GM18873 (cell line): Measurements from ENCODE around the gene PADI3.

ENCODE experiments used
- ATAC-seq: cut with Tn5 transposase; IDR thresholded peaks from one replicate; pipeline ENCODE4 v1.9.1; 2021; ENCODE audit warnings: mild to moderate bottlenecking, moderate library complexity, moderate number of reproducible peaks; ENCODE audit not compliant: unreplicated experiment, low FRiP score

PADI3 gene

DNA sequence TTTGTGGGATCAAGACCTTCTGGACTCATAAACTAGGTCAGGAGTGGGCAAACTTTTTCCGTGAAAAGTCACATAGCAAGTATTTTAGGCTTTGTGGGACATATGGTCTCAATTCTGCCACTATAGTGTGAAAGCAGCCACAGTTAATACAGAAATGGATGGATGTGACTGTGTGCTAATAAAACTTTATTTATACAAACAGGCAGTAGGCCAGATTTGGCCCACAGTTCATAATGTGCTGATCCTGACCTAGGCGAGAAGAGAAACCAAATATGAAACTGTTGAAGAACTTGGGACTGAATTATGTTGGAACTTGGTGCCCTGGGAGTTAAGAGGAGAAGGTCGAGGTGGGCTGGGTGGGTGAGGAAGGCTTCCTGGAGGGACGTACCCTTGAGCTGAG is 17.1 kb downstream of the PADI3 start:
- ATAC-seq: no peak

DNA sequence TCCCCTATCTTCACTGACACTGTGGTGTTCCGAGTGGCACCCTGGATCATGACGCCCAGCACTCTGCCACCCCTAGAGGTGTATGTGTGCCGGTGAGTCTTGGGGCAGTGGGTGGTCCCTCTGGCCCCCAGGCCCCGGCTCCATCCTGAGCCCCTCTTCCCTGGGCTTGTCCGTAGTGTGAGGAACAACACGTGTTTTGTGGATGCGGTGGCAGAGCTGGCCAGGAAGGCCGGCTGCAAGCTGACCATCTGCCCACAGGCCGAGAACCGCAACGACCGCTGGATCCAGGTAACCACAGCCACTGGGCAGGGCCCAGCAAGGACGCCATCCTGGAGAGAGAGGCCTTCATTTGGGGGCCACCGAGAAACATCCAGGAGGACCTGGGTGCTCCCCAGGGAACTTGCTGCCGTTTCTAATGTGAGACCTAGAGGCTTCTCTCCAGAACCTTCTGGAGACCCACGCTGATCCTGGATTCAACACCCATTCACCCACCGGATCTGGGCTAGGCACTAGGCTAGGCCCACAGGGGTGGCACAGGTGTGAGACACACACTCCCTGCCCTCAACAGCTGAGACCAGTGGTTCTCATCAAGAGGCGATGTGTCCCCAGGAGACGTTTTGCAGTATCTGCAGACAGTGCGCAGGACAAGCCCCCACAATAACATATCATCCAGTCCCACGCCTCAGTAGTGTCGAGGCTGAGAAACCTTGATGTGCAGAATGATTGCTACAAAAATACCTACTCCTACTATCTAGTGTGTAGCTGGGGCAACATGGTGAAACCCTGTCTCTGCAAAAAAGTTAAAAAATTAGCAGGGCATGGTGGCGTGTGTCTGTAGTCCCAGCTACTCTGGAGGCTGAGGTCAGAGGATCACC is 22.2 kb downstream of the PADI3 start:
- no peak for ATAC-seq

DNA sequence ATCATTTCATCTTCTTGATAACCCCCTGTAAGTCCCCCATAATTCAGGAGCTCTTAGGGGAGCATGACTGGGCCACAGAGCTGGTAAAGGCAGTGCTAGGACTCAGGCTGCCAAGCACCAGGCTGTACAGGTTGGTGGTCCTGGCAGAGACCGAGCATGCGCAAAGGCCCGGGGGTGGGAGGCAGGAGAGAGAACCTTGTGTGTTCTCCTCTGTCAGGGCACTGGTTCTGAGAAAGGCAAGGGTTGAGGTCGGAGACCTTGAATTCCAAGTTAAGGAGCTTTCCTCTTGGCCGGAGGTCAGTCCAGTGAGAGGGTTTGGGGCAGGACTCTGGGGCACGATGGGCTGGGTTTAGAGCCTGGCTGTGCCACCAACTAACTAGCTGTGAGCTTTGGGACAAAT is 23.2 kb downstream of the PADI3 start:
- no peak for ATAC-seq

DNA sequence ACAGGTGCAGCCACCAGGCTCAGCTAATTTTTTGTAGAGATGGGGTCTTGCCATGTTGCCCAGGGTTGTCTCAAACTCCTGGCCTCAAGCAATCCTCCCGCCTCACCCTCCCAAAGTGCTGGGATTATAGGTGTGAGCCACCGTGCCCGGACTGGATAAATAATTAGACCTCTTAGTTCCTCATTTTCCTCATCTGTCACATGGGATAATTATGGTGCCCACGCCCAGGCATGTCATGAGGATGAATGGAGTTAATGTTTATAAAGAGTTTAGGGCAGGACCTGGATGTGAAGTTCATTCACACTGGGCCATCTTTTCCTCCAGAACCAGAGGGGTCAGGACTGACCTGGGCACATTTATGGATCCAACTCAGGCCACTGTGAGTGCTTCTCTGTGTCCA is 23.7 kb downstream of the PADI3 start:
- ATAC-seq: no peak

DNA sequence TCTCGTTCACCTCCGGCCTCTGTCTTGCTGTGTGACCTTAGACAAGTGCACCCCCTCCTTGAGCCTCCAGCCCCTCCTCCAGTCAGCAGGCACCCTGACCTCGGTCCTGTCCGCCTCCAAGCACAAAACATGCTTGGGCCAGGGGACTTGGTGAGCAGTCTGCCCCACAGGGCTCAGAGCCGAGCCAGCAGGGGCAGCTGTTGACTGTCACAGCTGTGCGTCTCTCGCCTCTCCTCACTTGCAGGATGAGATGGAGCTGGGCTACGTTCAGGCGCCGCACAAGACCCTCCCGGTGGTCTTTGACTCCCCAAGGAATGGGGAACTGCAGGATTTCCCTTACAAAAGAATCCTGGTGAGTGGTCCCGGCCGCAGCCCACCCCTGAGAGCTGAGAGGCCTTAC is 24.2 kb downstream of the PADI3 start:
- ATAC-seq: no peak

DNA sequence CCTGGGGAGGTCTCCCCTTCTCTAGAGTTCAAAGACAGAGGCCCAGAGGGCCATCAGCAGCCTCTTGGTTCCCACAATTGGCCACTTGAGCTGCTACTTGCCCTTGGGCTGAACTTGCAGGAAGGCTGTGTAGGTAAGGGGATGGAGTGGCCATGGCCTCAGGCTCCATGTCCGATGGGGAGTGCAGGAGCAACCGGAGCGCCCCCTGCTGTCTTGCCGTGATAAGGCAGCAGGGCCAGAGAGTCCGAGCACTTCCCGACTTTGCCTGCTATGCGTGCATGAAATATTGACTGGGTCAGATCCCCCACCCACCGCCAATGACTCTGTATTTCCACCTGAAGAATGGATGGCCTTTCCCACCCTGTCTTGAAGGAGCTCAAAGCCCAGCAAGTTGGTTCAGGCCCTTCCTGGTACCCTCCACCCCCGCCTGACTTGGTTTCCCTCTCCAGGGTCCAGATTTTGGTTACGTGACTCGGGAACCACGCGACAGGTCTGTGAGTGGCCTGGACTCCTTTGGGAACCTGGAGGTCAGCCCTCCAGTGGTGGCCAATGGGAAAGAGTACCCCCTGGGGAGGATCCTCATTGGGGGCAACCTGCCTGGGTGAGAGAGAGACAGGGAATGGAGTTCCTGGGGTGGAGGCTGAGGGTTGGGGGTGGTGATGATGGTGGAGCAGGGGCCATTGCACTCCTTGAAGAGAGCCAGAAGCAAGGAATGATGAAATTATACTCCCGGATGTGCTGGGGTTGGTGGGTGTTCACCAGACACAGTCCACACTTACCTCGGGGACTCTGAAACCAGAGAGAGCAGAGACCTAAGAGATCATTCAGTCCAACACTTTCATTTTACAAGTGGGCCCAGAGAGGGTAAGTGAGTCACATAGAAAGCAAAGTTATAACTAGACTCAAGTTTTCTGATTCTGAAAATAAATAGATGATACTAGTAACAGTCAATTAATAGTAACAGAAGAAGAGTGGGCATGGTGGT is 25.6 kb downstream of the PADI3 start:
- no peak for ATAC-seq

DNA sequence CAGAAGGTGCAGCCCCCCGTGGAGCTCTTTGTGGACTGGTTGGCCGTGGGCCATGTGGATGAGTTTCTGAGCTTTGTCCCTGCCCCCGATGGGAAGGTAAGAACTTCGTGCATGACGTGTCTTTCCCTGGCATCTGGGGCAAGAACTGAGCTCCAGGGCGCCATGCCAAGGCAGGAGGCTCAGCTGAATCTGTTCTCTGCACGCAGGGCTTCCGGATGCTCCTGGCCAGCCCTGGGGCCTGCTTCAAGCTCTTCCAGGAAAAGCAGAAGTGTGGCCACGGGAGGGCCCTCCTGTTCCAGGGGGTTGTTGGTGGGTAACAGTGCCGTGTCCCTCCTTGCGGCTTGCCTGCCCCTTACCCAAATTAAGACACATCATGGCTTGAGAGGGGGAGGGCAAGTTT is 27.7 kb downstream of the PADI3 start:
- ATAC-seq: no peak

DNA sequence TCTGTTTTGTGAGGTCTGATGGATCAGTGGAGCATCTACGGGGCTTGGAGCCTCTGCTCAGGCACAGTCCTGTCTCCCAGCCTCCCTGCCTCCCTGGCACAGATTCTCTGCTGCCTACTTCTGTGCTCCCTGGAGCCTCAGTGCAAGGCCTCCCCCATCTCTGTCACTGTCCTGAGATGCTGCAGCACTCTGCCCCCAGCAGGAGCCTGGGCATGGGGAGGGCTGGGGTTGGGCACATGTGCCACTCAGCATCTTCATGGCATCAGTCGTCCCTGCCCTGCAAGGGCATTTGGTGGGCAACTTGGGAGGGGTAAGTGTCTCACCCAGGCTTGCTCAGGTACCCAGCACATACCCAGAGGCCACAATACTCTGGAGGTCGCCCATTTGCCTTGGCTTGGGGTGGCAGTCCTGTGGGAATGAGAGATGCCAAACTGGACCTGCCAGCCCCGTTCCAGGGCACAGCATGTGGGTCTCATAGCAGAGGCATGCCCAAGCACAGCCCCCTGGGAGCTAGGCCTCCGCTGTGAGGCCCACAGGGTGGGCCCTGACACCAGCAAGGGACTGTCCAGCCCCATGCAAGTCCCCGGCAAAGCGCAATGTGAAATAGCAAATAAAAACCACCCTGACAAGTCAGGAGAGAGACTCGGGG is 28.7 kb downstream of the PADI3 start:
- ATAC-seq: no peak

DNA sequence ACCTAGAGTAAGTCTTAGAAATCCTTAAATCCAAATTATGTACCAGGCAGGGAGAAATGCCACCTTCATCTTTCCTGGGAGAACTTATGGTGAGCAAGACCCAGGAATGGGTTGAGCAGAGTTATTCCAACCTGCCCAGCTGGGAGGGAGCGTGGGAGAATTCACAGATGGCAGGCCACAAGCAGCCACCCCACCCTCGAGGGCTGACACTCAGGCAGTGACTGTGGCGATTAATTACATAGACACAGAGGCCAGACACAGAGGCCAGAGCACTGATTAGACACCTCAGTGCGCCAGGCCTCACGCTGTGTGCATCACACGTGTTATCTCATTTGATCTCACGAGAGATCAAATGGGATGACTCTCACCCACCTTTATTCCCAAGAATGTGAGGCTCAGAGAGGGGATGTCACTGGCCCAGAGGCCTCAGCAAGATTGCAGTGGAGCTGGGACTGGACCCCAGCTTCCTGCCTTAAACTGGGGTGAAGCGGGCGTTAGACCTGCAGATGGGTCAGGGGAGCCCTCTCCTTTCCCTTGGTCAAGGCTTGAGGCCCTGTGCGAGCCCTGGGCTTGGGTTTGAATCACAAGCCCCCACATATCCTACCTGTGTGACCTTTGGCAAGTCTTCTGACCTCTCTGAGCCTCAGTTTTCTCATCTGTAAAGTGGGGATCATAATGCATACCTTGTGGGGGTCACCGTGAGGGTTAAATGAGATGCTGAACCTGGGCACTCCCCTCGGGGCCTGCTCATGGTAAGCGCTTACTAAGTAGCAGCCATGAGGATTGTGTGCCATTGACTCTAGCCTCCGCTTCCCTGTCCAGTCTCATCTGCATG is 30.3 kb downstream of the PADI3 start:
- no peak for ATAC-seq

- ATAC-seq: no peak
Measured at GRCh38 chr1:17280436-17280835, 31.5 kb downstream of the PADI3 start.

GRCh38 chr1:17280894-17281293 is 32.0 kb downstream of the PADI3 start:
- ATAC-seq: no peak

- ATAC-seq: no peak
Measured at GRCh38 chr1:17281775-17282181, 32.9 kb downstream of the PADI3 start.

GRCh38 chr1:17282836-17283235 is 33.9 kb downstream of the PADI3 start:
- ATAC-seq: no peak

- no peak for ATAC-seq
Measured at GRCh38 chr1:17286646-17287045, 37.7 kb downstream of the PADI3 start.

DNA sequence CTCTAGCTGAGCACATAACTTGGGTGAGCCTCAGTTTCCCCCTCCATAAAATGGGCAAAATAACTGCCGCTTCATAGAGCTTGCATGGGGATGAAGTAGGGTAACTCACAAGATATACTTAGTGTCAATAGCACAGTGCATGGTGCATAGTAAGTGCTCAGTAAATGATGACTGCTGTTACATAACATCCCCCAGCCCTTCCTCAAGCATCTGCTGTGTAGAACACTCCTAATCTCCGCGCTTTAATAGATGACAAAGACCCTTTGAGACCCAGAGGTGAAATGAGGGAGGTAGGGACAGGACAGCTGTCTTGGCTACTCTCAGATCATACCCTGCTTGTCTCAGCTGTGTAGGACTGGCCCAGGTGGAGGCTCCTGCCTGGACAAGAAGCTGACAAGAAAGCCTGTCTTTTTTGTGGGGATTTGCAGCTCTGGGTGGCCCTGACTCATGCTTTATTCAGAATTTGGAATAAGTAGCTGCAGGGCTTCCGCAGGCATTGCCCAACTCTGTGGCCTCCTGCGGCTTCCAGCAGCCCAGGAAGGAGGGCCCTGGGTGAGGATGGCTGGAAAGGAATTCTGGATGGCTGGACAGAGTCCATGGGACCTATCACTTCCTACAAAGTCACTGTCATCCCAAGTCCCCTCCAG is 38.4 kb downstream of the PADI3 start:
- ATAC-seq: no peak

DNA sequence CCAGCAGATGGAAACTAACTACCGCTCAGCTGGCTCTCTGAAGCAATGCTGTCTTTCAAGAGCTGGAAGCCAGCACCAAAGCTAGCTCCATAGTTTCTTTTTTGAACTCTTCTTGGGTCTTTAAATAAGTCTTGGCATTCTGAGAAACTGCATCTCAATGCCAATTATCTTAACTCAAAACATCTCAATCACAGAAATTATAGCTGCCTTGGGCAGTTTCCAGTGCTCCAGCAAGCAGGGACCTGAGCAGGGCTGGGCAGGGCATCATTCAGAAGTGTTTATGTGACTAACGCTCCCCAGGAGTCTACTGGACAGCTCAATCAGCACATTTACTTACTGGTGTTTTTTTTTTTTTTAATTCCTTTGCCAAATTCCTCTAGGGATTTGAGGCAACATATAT is 40.8 kb downstream of the PADI3 start:
- ATAC-seq: no peak

GRCh38 chr1:17290553-17290952 is 41.7 kb downstream of the PADI3 start:
- ATAC-seq: no peak

GRCh38 chr1:17292299-17293160 is 43.6 kb downstream of the PADI3 start:
- no peak for ATAC-seq
